DMS153 treated with DMSO at 0.1 percent for 48 hours (cell line): ENCODE results near the gene CNTN4.

ENCODE experiments used
- DNase-seq: peaks from one replicate; lab custom pipeline; 2025; ENCODE audit not compliant: unreplicated experiment; lab: John Stamatoyannopoulos, UW

Gene CNTN4

GRCh38 chr3:2250783-2251182 lies 152.1 kb downstream of the CNTN4 start:
- DNase-seq: no peak

- no peak for DNase-seq
Measured at GRCh38 chr3:2261747-2262146, 163.1 kb downstream of the CNTN4 start.

- no peak for DNase-seq
Measured at GRCh38 chr3:2262204-2262603, 163.5 kb downstream of the CNTN4 start.

GRCh38 chr3:2266606-2267005 lies 167.9 kb downstream of the CNTN4 start:
- DNase-seq: no peak

- no peak for DNase-seq
Measured at GRCh38 chr3:2268779-2269178, 170.1 kb downstream of the CNTN4 start.

- no peak for DNase-seq
Measured at GRCh38 chr3:2274526-2274925, 175.9 kb downstream of the CNTN4 start.

- no peak for DNase-seq
Measured at GRCh38 chr3:2283818-2284217, 185.2 kb downstream of the CNTN4 start.

- DNase-seq: no peak
Measured at GRCh38 chr3:2300938-2301337, 202.3 kb downstream of the CNTN4 start.

- DNase-seq: no peak
Measured at GRCh38 chr3:2301361-2301760, 202.7 kb downstream of the CNTN4 start.

GRCh38 chr3:2303566-2303965 lies 204.9 kb downstream of the CNTN4 start:
- no peak for DNase-seq

- DNase-seq: no peak
Measured at GRCh38 chr3:2311022-2311421, 212.4 kb downstream of the CNTN4 start.

- no peak for DNase-seq
Measured at GRCh38 chr3:2317521-2317920, 218.9 kb downstream of the CNTN4 start.

GRCh38 chr3:2334921-2335320 lies 236.3 kb downstream of the CNTN4 start:
- no peak for DNase-seq

GRCh38 chr3:2343031-2343682 lies 244.5 kb downstream of the CNTN4 start:
- DNase-seq: no peak

GRCh38 chr3:2352134-2352762 lies 253.6 kb downstream of the CNTN4 start:
- DNase-seq: no peak

GRCh38 chr3:2354702-2355101 lies 256.0 kb downstream of the CNTN4 start:
- DNase-seq: no peak

GRCh38 chr3:2356298-2356950 lies 257.8 kb downstream of the CNTN4 start:
- DNase-seq: no peak

- no peak for DNase-seq
Measured at GRCh38 chr3:2360815-2361214, 262.1 kb downstream of the CNTN4 start.

GRCh38 chr3:2362122-2362521 lies 263.5 kb downstream of the CNTN4 start:
- no peak for DNase-seq

GRCh38 chr3:2363854-2364253 lies 265.2 kb downstream of the CNTN4 start:
- no peak for DNase-seq

- no peak for DNase-seq
Measured at GRCh38 chr3:2370317-2370716, 271.7 kb downstream of the CNTN4 start.

GRCh38 chr3:2372306-2372705 lies 273.6 kb downstream of the CNTN4 start:
- DNase-seq: no peak
